H1 (cell line): ENCODE data around the gene AP5S1. TPM values are rescaled to one million over a fixed set of nuclear protein-coding genes. Genes with fewer than 3 reads are reported as not detected.

Experiments
- CTCF ChIA-PET: fragments of 300-600 bp; sonication (Branson Sonifier 250); formaldehyde crosslinking; loops from one replicate; lab custom pipeline; 2021; ENCODE audit not compliant: partially characterized antibody; lab: Charles Lee
- POLR2A ChIA-PET: fragments of 300-600 bp; sonication (Branson Sonifier 250); formaldehyde crosslinking; loops from one replicate; lab custom pipeline; 2021; ENCODE audit warnings: inconsistent platforms; ENCODE audit not compliant: partially characterized antibody; lab: Charles Lee
- DNase-seq, 2 experiments: peaks; one replicate each; pipeline versions ENCODE4 v3.0.0 to v3.0.0-alpha.2; 2010 to 2022; ENCODE audit warnings: low spot score in 2 of 2, low read depth in 1 of 2, mixed read lengths in 1 of 2
- FAIRE-seq: peaks from 2 replicates; lab custom pipeline; 2011; peaks lifted over from hg19 to GRCh38; lab: Jason Lieb, UNC
- H2AFZ ChIP-seq: 2 replicates; pipeline ENCODE4 v1.8.1; 2012; ENCODE audit warnings: low read length, inconsistent platforms
- H2AK5ac ChIP-seq: 2 replicates; pipeline ENCODE4 v1.6.1; 2013; ENCODE audit warnings: low read depth, low read length
- H2BK120ac ChIP-seq: replicated peaks from 2 replicates; pipeline ENCODE3; 2013; ENCODE audit warnings: low read depth, low read length, inconsistent platforms
- H2BK12ac ChIP-seq: 2 replicates; pipeline ENCODE4 v1.6.1; 2013; ENCODE audit warnings: low read depth, low read length
- H2BK15ac ChIP-seq: 2 replicates; pipeline ENCODE4 v1.6.1; 2013; ENCODE audit warnings: low read length
- H2BK20ac ChIP-seq: 2 replicates; pipeline ENCODE4 v1.6.1; 2013; ENCODE audit warnings: low read length
- H2BK5ac ChIP-seq: 2 replicates; pipeline ENCODE4 v1.6.1; 2013; ENCODE audit warnings: low read depth, low read length
- H3K14ac ChIP-seq: 2 replicates; pipeline ENCODE4 v1.6.1; 2013; ENCODE audit warnings: inconsistent platforms; ENCODE audit not compliant: insufficient read length
- H3K18ac ChIP-seq: 2 replicates; pipeline ENCODE4 v1.6.1; 2013; ENCODE audit warnings: low read length; ENCODE audit errors: extremely low read depth
- H3K23ac ChIP-seq: 2 replicates; pipeline ENCODE4 v1.6.1; 2013; ENCODE audit warnings: inconsistent platforms; ENCODE audit not compliant: insufficient read length
- H3K23me2 ChIP-seq: 2 replicates; pipeline ENCODE4 v1.6.1; 2013; ENCODE audit warnings: low read depth, low read length
- H3K27ac ChIP-seq: 2 replicates; pipeline ENCODE4 v1.6.1; 2011; ENCODE audit warnings: low read depth, low read length, inconsistent platforms
- H3K27me3 ChIP-seq, 4 experiments: replicated peaks in 1 of 4; 1 replicate in 1 of 4; 2 replicates in 3 of 4; pipeline versions ENCODE4 v1.6.1 to v1.8.1; 2011 to 2013; ENCODE audit warnings: low read length in 3 of 4, mild to moderate bottlenecking in 3 of 4, inconsistent platforms in 2 of 4, mixed read lengths in 2 of 4, moderate library complexity in 1 of 4; ENCODE audit not compliant: control insufficient read depth in 3 of 4, insufficient read depth in 3 of 4; ENCODE audit errors: extremely low read depth in 1 of 4
- H3K36me3 ChIP-seq, 4 experiments: 2 replicates each; pipeline versions ENCODE4 v1.6.1 to v1.8.1; 2011 to 2013; ENCODE audit warnings: mild to moderate bottlenecking in 4 of 4, low read length in 3 of 4, moderate library complexity in 2 of 4, control low read depth in 1 of 4, inconsistent platforms in 1 of 4; ENCODE audit not compliant: insufficient read depth in 4 of 4, control insufficient read depth in 2 of 4
- H3K4ac ChIP-seq: replicated peaks from 2 replicates; pipeline ENCODE3; 2013; ENCODE audit warnings: low read length, low read depth, mixed read lengths, inconsistent platforms; ENCODE audit not compliant: insufficient read length
- H3K4me1 ChIP-seq, 4 experiments: replicated peaks in 1 of 4; 1 replicate in 1 of 4; 2 replicates in 3 of 4; pipeline versions ENCODE4 v1.6.1 to v1.8.1; 2011 to 2013; ENCODE audit warnings: low read length in 3 of 4, inconsistent platforms in 2 of 4, mixed read lengths in 1 of 4; ENCODE audit not compliant: insufficient read depth in 4 of 4, control insufficient read depth in 3 of 4
- H3K4me2 ChIP-seq, 2 experiments: 2 replicates each; pipeline versions ENCODE4 v1.6.1 to v1.8.1; 2011 to 2013; ENCODE audit warnings: low read depth in 2 of 2, low read length in 2 of 2, control low read depth in 1 of 2, inconsistent platforms in 1 of 2, mild to moderate bottlenecking in 1 of 2; ENCODE audit not compliant: insufficient read depth in 1 of 2
- H3K4me3 ChIP-seq, 4 experiments: fragments of 200-600, 300-600 bp in 1 of 4; sonication (generic), shearing (Covaris generic), sonication (Bioruptor Twin) in 1 of 4; 2 replicates each; pipeline versions ENCODE4 v1.5.1 to v1.8.1; 2011 to 2016; ENCODE audit warnings: low read length in 4 of 4, low read depth in 3 of 4, control low read depth in 2 of 4, inconsistent platforms in 2 of 4, mild to moderate bottlenecking in 2 of 4, mixed read lengths in 1 of 4, moderate library complexity in 1 of 4; ENCODE audit not compliant: insufficient read depth in 2 of 4; ENCODE audit errors: extremely low read depth in 1 of 4
- H3K56ac ChIP-seq: replicated peaks from 2 replicates; pipeline ENCODE3; 2013; ENCODE audit warnings: low read depth, mild to moderate bottlenecking, mixed read lengths, low read length, inconsistent platforms; ENCODE audit not compliant: insufficient read length
- H3K79me1 ChIP-seq: 2 replicates; pipeline ENCODE4 v1.6.1; 2013; ENCODE audit warnings: low read depth, low read length, control low read depth
- H3K79me2 ChIP-seq, 2 experiments: 2 replicates each; pipeline versions ENCODE4 v1.6.1 to v1.8.1; 2012 to 2013; ENCODE audit warnings: low read length in 2 of 2, mild to moderate bottlenecking in 2 of 2, inconsistent platforms in 1 of 2; ENCODE audit not compliant: insufficient read depth in 2 of 2, control insufficient read depth in 1 of 2
- H3K9ac ChIP-seq, 4 experiments: replicated peaks in 1 of 4; 1 replicate in 1 of 4; 2 replicates in 3 of 4; pipeline versions ENCODE4 v1.6.1 to v1.8.1; 2011 to 2013; ENCODE audit warnings: low read depth in 3 of 4, low read length in 3 of 4, control low read depth in 2 of 4, mild to moderate bottlenecking in 2 of 4, moderate library complexity in 2 of 4, inconsistent platforms in 1 of 4; ENCODE audit errors: extremely low read depth in 1 of 4
- H3K9me3 ChIP-seq, 2 experiments: 2 replicates each; pipeline versions ENCODE4 v1.6.1 to v1.8.1; 2012 to 2013; ENCODE audit warnings: mild to moderate bottlenecking in 2 of 2, moderate library complexity in 2 of 2, control low read depth in 1 of 2, inconsistent platforms in 1 of 2, low read depth in 1 of 2, low read length in 1 of 2, mixed read lengths in 1 of 2; ENCODE audit not compliant: insufficient read depth in 2 of 2
- H4K20me1 ChIP-seq, 2 experiments: replicated peaks in 1 of 2; 2 replicates each; pipeline versions ENCODE3 to v1.8.1; 2011 to 2013; ENCODE audit warnings: inconsistent platforms in 2 of 2, low read length in 2 of 2, mild to moderate bottlenecking in 1 of 2; ENCODE audit not compliant: insufficient read depth in 2 of 2, control insufficient read depth in 1 of 2
- H4K5ac ChIP-seq: 2 replicates; pipeline ENCODE4 v1.6.1; 2013; ENCODE audit warnings: low read length, low read depth, mixed read lengths, inconsistent platforms; ENCODE audit not compliant: insufficient read length
- H4K8ac ChIP-seq: 2 replicates; pipeline ENCODE4 v1.8.0; 2013; ENCODE audit warnings: mild to moderate bottlenecking, moderate library complexity, low read length, inconsistent platforms; ENCODE audit not compliant: insufficient read depth; ENCODE audit errors: extremely low read depth
- H4K91ac ChIP-seq: replicated peaks from 2 replicates; pipeline ENCODE3; 2013; ENCODE audit warnings: low read length, mixed read lengths, inconsistent platforms; ENCODE audit not compliant: insufficient read length
- GTF2F1 ChIP-seq: IDR thresholded peaks from 2 replicates; pipeline ENCODE4 v1.6.1; 2012; ENCODE audit warnings: low read depth, low read length, improper control_type of control experiment, borderline replicate concordance
- SIRT6 ChIP-seq: IDR thresholded peaks from one replicate; pipeline ENCODE4 v1.7.1; 2012; ENCODE audit warnings: low read length, inconsistent platforms
- WGBS, 2 experiments: shearing (Covaris generic) in 1 of 2; methylation state at CpG; one replicate each; pipeline versions ENCODE4 v1.1.6 to v1.1.7; 2013 to 2015; ENCODE audit warnings: low lambda C conversion rate in 2 of 2, mixed read lengths in 2 of 2, inconsistent platforms in 1 of 2, low coverage in 1 of 2, missing lambda C conversion rate in 1 of 2; ENCODE audit not compliant: insufficient replicate concordance in 2 of 2, insufficient coverage in 1 of 2, insufficient read length in 1 of 2; ENCODE audit errors: extremely low coverage in 1 of 2, missing lambda C conversion rate in 1 of 2; 5-methylcytosine and 5-hydroxymethylcytosine counted together
- polyA plus RNA-seq, 7 experiments: library from polyadenylated mRNA; depleted of rRNA in 3 of 7; stranded (reverse) in 5 of 7; unstranded in 2 of 7; fragments of >200 nt in 5 of 7; fragments of 200-250 nt in 2 of 7; gene quantifications; 1 replicate in 5 of 7; 2 replicates in 1 of 7; 4 replicates in 1 of 7; pipeline versions ENCODE4 v1.2.1 to v1.2.3, GENCODE V29; 2011 to 2013; ENCODE audit warnings: missing spikeins in 2 of 7, mixed read lengths in 2 of 7
- total RNA-seq: library from RNA; stranded (reverse); fragmentation: NEBNext Ultra II Directional; extraction: Animal tissue kit (Norgen Biotek cat#: 25700); gene quantifications from 2 replicates; pipeline ENCODE4 v1.2.1, GENCODE V29; 2021

Gene AP5S1
- total and polyA plus RNA-seq, 2 of the 8 experiments (the other 6 are each of a cell fraction or from before 2014, with no cell fraction given): 3.3 to 3.7 TPM

GRCh38 chr20:3814928-3815495 lies 5.3 kb upstream of the AP5S1 start:
- Histone ChIP-seq H4K20me1 (no peaks in the 10 kb centered on the region), H4K91ac (no peak overlapping the region), H3K9ac (no peak overlapping the region), H2BK120ac (no peak overlapping the region), H4K8ac (no peak overlapping the region), H4K5ac (no peak overlapping the region), H2AFZ (no peak overlapping the region), H3K56ac (no peak overlapping the region), H3K27ac (no peak overlapping the region), H3K36me3 (no peaks in the 10 kb centered on the region), H2BK5ac (no peak overlapping the region), H3K27me3 (no peaks in the 10 kb centered on the region), H3K4me1 (peaks cover 0 to 10% (median 4%) of the 10 kb centered on the region in 4 experiments; a peak in 4 of 7 replicates), H3K14ac (no peak overlapping the region), H2BK20ac (no peak overlapping the region), H2BK15ac (no peak overlapping the region), H3K4me3 (no peak overlapping the region), H3K4ac (no peak overlapping the region), H3K18ac (no peak overlapping the region), H3K79me2 (no peaks in the 10 kb centered on the region), H3K9me3 (no peaks in the 10 kb centered on the region), H3K4me2 (no peak overlapping the region), H2AK5ac (no peak overlapping the region), H3K23ac (no peak overlapping the region), H3K79me1 (no peaks in the 10 kb centered on the region), H3K23me2 (0 out of 2 replicates have a peak, but pooled peaks cover 2% of the 10 kb centered on the region), H2BK12ac (no peak overlapping the region)
- TF ChIP-seq SIRT6 (no peak), GTF2F1 (no peak)
- FAIRE-seq: no peak
- CTCF ChIA-PET: interaction anchor here (0.6 to 10.6 kb wide), 6 partner anchors 8 to 110 kb away, joined by 3 to 128 read pairs (median 4); partner anchors contain the start of genes CENPB and SPEF1
- WGBS, 2 experiments: 81% methylated on average over 7 of the region's 7 CpGs; no CpG with 5 or more reads in 1 of the 2 experiments
- DNase-seq: no peak
- POLR2A ChIA-PET: interaction anchor here (0.8 to 1.3 kb wide), 3 partner anchors 14 to 20 kb away, joined by 3 to 4 read pairs (median 3); partner anchors contain the start of gene CDC25B
